WTC11 (cell line): ENCODE measurements around the gene RTCB.

Experiments used
- CTCF ChIP-seq: fragments of 200-600 bp; IDR thresholded peaks from 2 replicates; pipeline ENCODE4 v1.8.0; 2022; ENCODE audit warnings: antibody characterized with exemption
- ZNF281 ChIP-seq: sonication (generic); formaldehyde crosslinking; IDR thresholded peaks from 2 replicates; pipeline ENCODE4 v1.8.0; 2023; ENCODE audit warnings: mild to moderate bottlenecking, missing genetic modification reagents

GRCh38 chr22:32380991-32381390 is 31.1 kb downstream of the RTCB start:
- TF ChIP-seq ZNF281 (CRISPR knock-in tag) (no peak), CTCF (no peak)
